ENCODE measurements around the gene UBR4.

The UBR4 gene

DNA sequence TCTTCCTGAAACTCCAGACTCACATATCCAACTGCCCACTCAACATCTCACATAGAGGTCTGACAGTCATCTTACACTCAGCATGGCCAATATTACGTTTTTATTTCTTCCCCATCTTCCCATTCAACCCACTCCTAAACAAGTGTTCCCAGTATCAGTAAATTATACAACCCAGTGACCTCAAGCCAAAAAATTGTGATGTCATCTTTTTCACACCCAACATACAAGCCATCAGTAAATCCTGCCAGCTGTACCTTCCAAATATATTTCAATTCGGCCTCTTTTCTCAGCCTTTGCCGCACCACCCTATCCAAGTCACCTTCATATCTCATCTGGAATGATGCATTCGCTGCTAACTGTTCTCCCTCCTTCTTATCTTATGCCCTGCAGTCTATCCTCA lies 19.6 kb downstream of the UBR4 start:
- Histone ChIP-seq H3K27ac (ENCODE audit: low read length) (no peak overlapping the region), H3K9me3 (ENCODE audit: insufficient read depth, low read length) (no peaks in the 10 kb centered on the region), H3K4me2 (ENCODE audit: low read length) (no peak overlapping the region), H2AFZ (ENCODE audit: low read depth, low read length) (no peak overlapping the region), H3K27me3 (ENCODE audit: low read depth, low read length) (no peaks in the 10 kb centered on the region), H3K4me3 (ENCODE audit: low read length) (no peak overlapping the region), H3K79me2 (ENCODE audit: low read length) (0 out of 2 replicates have a peak, but pooled peaks cover 2% of the 10 kb centered on the region), H3K36me3 (replicated peaks; ENCODE audit: low read depth, low read length) (peaks cover 45% of the 10 kb centered on the region), H3K4me1 (ENCODE audit: low read length) (peaks cover 11% of the 10 kb centered on the region), H3K9ac (ENCODE audit: low read length) (no peak overlapping the region), H4K20me1 (ENCODE audit: insufficient read depth, low read length) (no peaks in the 10 kb centered on the region)
- no peak for TF ChIP-seq EZH2phosphoT487 (IDR thresholded peaks at IDR 0.05; ENCODE audit: low read depth)
- TF ChIP-seq CTCF (IDR thresholded peaks at IDR 0.05; ENCODE audit: low read depth, low read length) = no peak

- Histone ChIP-seq H4K20me1 (ENCODE audit: insufficient read depth, low read length) (no peaks in the 10 kb centered on the region), H3K9ac (ENCODE audit: low read length) (no peak overlapping the region), H3K4me1 (ENCODE audit: low read length) (peaks cover 11% of the 10 kb centered on the region), H3K4me2 (ENCODE audit: low read length) (no peak overlapping the region), H3K27me3 (ENCODE audit: low read depth, low read length) (no peaks in the 10 kb centered on the region), H3K27ac (ENCODE audit: low read length) (no peak overlapping the region), H2AFZ (ENCODE audit: low read depth, low read length) (no peak overlapping the region), H3K79me2 (ENCODE audit: low read length) (no peaks in the 10 kb centered on the region), H3K9me3 (ENCODE audit: insufficient read depth, low read length) (no peaks in the 10 kb centered on the region), H3K36me3 (replicated peaks; ENCODE audit: low read depth, low read length) (peaks cover 52% of the 10 kb centered on the region), H3K4me3 (ENCODE audit: low read length) (no peak overlapping the region)
- TF ChIP-seq CTCF (IDR thresholded peaks at IDR 0.05; ENCODE audit: low read depth, low read length) (no peak), EZH2phosphoT487 (IDR thresholded peaks at IDR 0.05; ENCODE audit: low read depth) (no peak)
These were observed 20.8 kb downstream of the UBR4 start for GRCh38 chr1:19189270-19189669.

GRCh38 chr1:19187852-19188251 lies 22.2 kb downstream of the UBR4 start:
- no peaks in the 10 kb centered on the region for H3K27me3 ChIP-seq (ENCODE audit: low read depth, low read length)
- no peaks in the 10 kb centered on the region for H3K9me3 ChIP-seq (ENCODE audit: insufficient read depth, low read length)
- peaks cover 59% of the 10 kb centered on the region for H3K36me3 ChIP-seq (replicated peaks; ENCODE audit: low read depth, low read length)
- H3K27ac ChIP-seq (ENCODE audit: low read length) = no peak overlapping the region
- no peak overlapping the region for H2AFZ ChIP-seq (ENCODE audit: low read depth, low read length)
- no peak overlapping the region for H3K4me2 ChIP-seq (ENCODE audit: low read length)
- peaks cover 11% of the 10 kb centered on the region for H3K4me1 ChIP-seq (ENCODE audit: low read length)
- H3K9ac ChIP-seq (ENCODE audit: low read length) = no peak overlapping the region
- H3K79me2 ChIP-seq (ENCODE audit: low read length) = no peaks in the 10 kb centered on the region
- no peak for TF ChIP-seq EZH2phosphoT487 (IDR thresholded peaks at IDR 0.05; ENCODE audit: low read depth)
- TF ChIP-seq CTCF (IDR thresholded peaks at IDR 0.05; ENCODE audit: low read depth, low read length) = no peak
- H4K20me1 ChIP-seq (ENCODE audit: insufficient read depth, low read length) = no peaks in the 10 kb centered on the region
- no peak overlapping the region for H3K4me3 ChIP-seq (ENCODE audit: low read length)

DNA sequence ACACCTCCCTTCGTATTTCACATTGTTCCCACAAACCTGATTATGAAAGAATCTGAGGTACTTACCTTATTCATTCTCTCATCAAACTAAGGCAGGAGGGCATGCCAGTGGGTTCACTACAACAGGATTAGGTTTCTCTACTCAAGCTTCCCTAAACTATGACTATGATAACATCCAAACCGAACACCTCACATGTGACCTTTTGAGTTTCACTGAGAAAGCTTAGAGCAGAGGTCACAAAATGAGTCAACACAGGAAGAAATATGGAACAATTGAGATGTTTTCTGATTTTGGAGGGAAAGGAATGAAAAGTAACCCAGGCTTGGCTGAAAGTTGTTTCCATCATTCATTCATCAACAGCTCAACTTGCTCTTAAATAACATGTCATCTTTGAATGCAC lies 24.1 kb downstream of the UBR4 start:
- H3K9ac ChIP-seq (ENCODE audit: low read length) = no peak overlapping the region
- no peaks in the 10 kb centered on the region for H3K27me3 ChIP-seq (ENCODE audit: low read depth, low read length)
- no peak overlapping the region for H2AFZ ChIP-seq (ENCODE audit: low read depth, low read length)
- no peak overlapping the region for H3K4me2 ChIP-seq (ENCODE audit: low read length)
- TF ChIP-seq CTCF (IDR thresholded peaks at IDR 0.05; ENCODE audit: low read depth, low read length) (no peak), EZH2phosphoT487 (IDR thresholded peaks at IDR 0.05; ENCODE audit: low read depth) (no peak)
- H3K79me2 ChIP-seq (ENCODE audit: low read length) = no peaks in the 10 kb centered on the region
- H3K36me3 ChIP-seq (replicated peaks; ENCODE audit: low read depth, low read length) = peaks cover 56% of the 10 kb centered on the region
- H3K9me3 ChIP-seq (ENCODE audit: insufficient read depth, low read length) = no peaks in the 10 kb centered on the region
- H3K27ac ChIP-seq (ENCODE audit: low read length) = no peak overlapping the region
- no peak overlapping the region for H3K4me3 ChIP-seq (ENCODE audit: low read length)
- H4K20me1 ChIP-seq (ENCODE audit: insufficient read depth, low read length) = no peaks in the 10 kb centered on the region
- H3K4me1 ChIP-seq (ENCODE audit: low read length) = peaks cover 11% of the 10 kb centered on the region

Measured in OCI-LY3 (cell line).